HEK293 (cell line): ENCODE data around the gene PHKG1.

Source experiments
- CTCF ChIA-PET: fragments of 350-600 bp; formaldehyde crosslinking; extraction: SDS; loops from one replicate; lab custom pipeline; 2021; ENCODE audit warnings: antibody characterized with exemption; lab: Yijun Ruan, JAX
- POLR2A ChIA-PET: fragments of 300-600 bp; formaldehyde crosslinking; extraction: SDS; loops from one replicate; lab custom pipeline; 2020; ENCODE audit warnings: antibody characterized with exemption, inconsistent platforms; lab: Yijun Ruan, JAX
- H3K27ac ChIP-seq: fragments of 200-500 bp; sonication (Bioruptor generic); 2 replicates; pipeline ENCODE4 v1.5.1; 2014; ENCODE audit warnings: low read depth, low read length, control low read depth, inconsistent platforms; ENCODE audit errors: extremely low read depth
- H3K36me3 ChIP-seq, 2 experiments: fragments of 200-500 bp in 1 of 2; sonication (Bioruptor generic) in 1 of 2; 1 replicate in 1 of 2; 2 replicates in 1 of 2; pipeline ENCODE4 v1.5.1; 2014 to 2017; ENCODE audit warnings: inconsistent platforms in 2 of 2, low read length in 2 of 2; ENCODE audit not compliant: control insufficient read depth in 2 of 2, insufficient read depth in 1 of 2
- H3K4me1 ChIP-seq: fragments of 200-500 bp; sonication (Bioruptor generic); 2 replicates; pipeline ENCODE4 v1.5.1; 2014; ENCODE audit warnings: mild to moderate bottlenecking, low read length, inconsistent platforms; ENCODE audit not compliant: control insufficient read depth, insufficient read depth
- H3K4me3 ChIP-seq: 2 replicates; pipeline ENCODE4 v1.5.1; 2011; ENCODE audit warnings: low read depth, mild to moderate bottlenecking, control low read depth, low read length, moderate library complexity
- H3K9me3 ChIP-seq: fragments of 200-500 bp; sonication (Bioruptor generic); 2 replicates; pipeline ENCODE4 v1.5.1; 2014; ENCODE audit warnings: low read depth, low read length, inconsistent platforms; ENCODE audit not compliant: control insufficient read depth, insufficient read depth
- EGR2 ChIP-seq: fragments of 450-650 bp; formaldehyde crosslinking; IDR thresholded peaks from 2 replicates; pipeline ENCODE4 v1.5.1; 2016; ENCODE audit warnings: low read depth, missing biosample characterization, missing genetic modification characterization
- KLF1 ChIP-seq: fragments of 450-650 bp; formaldehyde crosslinking; IDR thresholded peaks from 2 replicates; pipeline ENCODE4 v1.5.1; 2016; ENCODE audit warnings: missing biosample characterization, missing genetic modification characterization
- KLF7 ChIP-seq: fragments of 450-650 bp; formaldehyde crosslinking; IDR thresholded peaks from 2 replicates; pipeline ENCODE4 v1.5.1; 2016; ENCODE audit warnings: missing biosample characterization, missing genetic modification characterization, borderline replicate concordance
- MZF1 ChIP-seq: fragments of 450-650 bp; formaldehyde crosslinking; IDR thresholded peaks from 2 replicates; pipeline ENCODE4 v1.5.1; 2017; ENCODE audit warnings: missing biosample characterization, missing genetic modification characterization, borderline replicate concordance
- YY2 ChIP-seq: fragments of 450-650 bp; formaldehyde crosslinking; IDR thresholded peaks from 2 replicates; pipeline ENCODE4 v1.5.1; 2016; ENCODE audit warnings: missing biosample characterization, missing genetic modification characterization
- ZBTB20 ChIP-seq: fragments of 450-650 bp; formaldehyde crosslinking; IDR thresholded peaks from 2 replicates; pipeline ENCODE4 v1.5.1; 2016; ENCODE audit warnings: missing biosample characterization, missing genetic modification characterization
- ZBTB44 ChIP-seq: fragments of 450-650 bp; IDR thresholded peaks from 2 replicates; pipeline ENCODE4 v1.5.1; 2018; ENCODE audit warnings: missing biosample characterization, mild to moderate bottlenecking, missing genetic modification characterization
- ZBTB7A ChIP-seq: fragments of 450-650 bp; formaldehyde crosslinking; IDR thresholded peaks from 2 replicates; pipeline ENCODE4 v1.5.1; 2016; ENCODE audit warnings: low read depth, missing biosample characterization, missing genetic modification characterization
- ZFP3 ChIP-seq: fragments of 450-650 bp; formaldehyde crosslinking; IDR thresholded peaks from 2 replicates; pipeline ENCODE4 v1.5.1; 2016; ENCODE audit warnings: low read depth, missing biosample characterization, missing genetic modification characterization
- ZNF10 ChIP-seq: fragments of 450-650 bp; formaldehyde crosslinking; IDR thresholded peaks from 2 replicates; pipeline ENCODE4 v1.5.1; 2017; ENCODE audit warnings: missing biosample characterization, missing genetic modification characterization
- ZNF114 ChIP-seq: fragments of 450-650 bp; formaldehyde crosslinking; IDR thresholded peaks from 2 replicates; pipeline ENCODE4 v1.5.0; 2017; ENCODE audit warnings: missing biosample characterization, missing genetic modification characterization
- ZNF146 ChIP-seq: fragments of 450-650 bp; formaldehyde crosslinking; IDR thresholded peaks from 2 replicates; pipeline ENCODE4 v1.5.1; 2016; ENCODE audit warnings: missing biosample characterization, missing genetic modification characterization
- ZNF2 ChIP-seq: fragments of 450-650 bp; formaldehyde crosslinking; IDR thresholded peaks from 2 replicates; pipeline ENCODE4 v1.5.1; 2016; ENCODE audit warnings: missing biosample characterization, missing genetic modification characterization
- ZNF280D ChIP-seq: fragments of 450-650 bp; formaldehyde crosslinking; IDR thresholded peaks from 2 replicates; pipeline ENCODE4 v1.5.1; 2016; ENCODE audit warnings: missing biosample characterization, missing genetic modification characterization
- ZNF433 ChIP-seq: fragments of 450-650 bp; formaldehyde crosslinking; IDR thresholded peaks from 2 replicates; pipeline ENCODE4 v1.5.1; 2016; ENCODE audit warnings: missing biosample characterization, missing genetic modification characterization, low read depth
- ZNF510 ChIP-seq: fragments of 450-650 bp; formaldehyde crosslinking; IDR thresholded peaks from 2 replicates; pipeline ENCODE4 v1.5.1; 2018; ENCODE audit warnings: mild to moderate bottlenecking, missing genetic modification characterization, missing biosample characterization; ENCODE audit not compliant: insufficient replicate concordance
- ZNF549 ChIP-seq: fragments of 450-650 bp; IDR thresholded peaks from 2 replicates; pipeline ENCODE4 v1.5.1; 2018; ENCODE audit warnings: missing biosample characterization, missing genetic modification characterization, mild to moderate bottlenecking, inconsistent platforms, moderate library complexity
- ZNF555 ChIP-seq: fragments of 450-650 bp; formaldehyde crosslinking; conservative IDR thresholded peaks from 2 replicates; pipeline ENCODE4 v1.5.1; 2017; ENCODE audit warnings: missing biosample characterization, mild to moderate bottlenecking, missing genetic modification characterization, inconsistent platforms
- ZNF558 ChIP-seq: fragments of 450-650 bp; formaldehyde crosslinking; IDR thresholded peaks from 2 replicates; pipeline ENCODE4 v1.5.1; 2016; ENCODE audit warnings: missing biosample characterization, missing genetic modification characterization
- ZNF571 ChIP-seq: fragments of 450-650 bp; formaldehyde crosslinking; IDR thresholded peaks from 2 replicates; pipeline ENCODE4 v1.5.0; 2017; ENCODE audit warnings: missing biosample characterization, missing genetic modification characterization
- ZNF664 ChIP-seq: fragments of 450-650 bp; formaldehyde crosslinking; IDR thresholded peaks from 2 replicates; pipeline ENCODE4 v1.5.1; 2016; ENCODE audit warnings: missing biosample characterization, missing genetic modification characterization
- ZNF776 ChIP-seq: fragments of 450-650 bp; formaldehyde crosslinking; IDR thresholded peaks from 2 replicates; pipeline ENCODE4 v1.5.0; 2017; ENCODE audit warnings: missing biosample characterization, missing genetic modification characterization, borderline replicate concordance
- ZNF785 ChIP-seq: fragments of 450-650 bp; formaldehyde crosslinking; IDR thresholded peaks from 2 replicates; pipeline ENCODE4 v1.5.1; 2016; ENCODE audit warnings: missing biosample characterization, missing genetic modification characterization
- ZNF830 ChIP-seq: fragments of 450-650 bp; IDR thresholded peaks from 2 replicates; pipeline ENCODE4 v1.5.0; 2018; ENCODE audit warnings: missing biosample characterization, missing genetic modification characterization, low read depth, mild to moderate bottlenecking, moderate library complexity

Gene PHKG1

GRCh38 chr7:56125831-56126230, 33.1 kb upstream of the PHKG1 start:
- CTCF ChIA-PET, result interaction anchor here (0.7 kb wide), 1 partner anchor 30 kb away, joined by 3 read pairs; no protein-coding TSS in a partner anchor
- Histone ChIP-seq H3K27ac (no peak overlapping the region), H3K4me1 (no peaks in the 10 kb centered on the region), H3K36me3 (no peaks in the 10 kb centered on the region), H3K9me3 (no peaks in the 10 kb centered on the region), H3K4me3 (no peak overlapping the region)
- POLR2A ChIA-PET, result no interaction called here
- TF ChIP-seq ZNF510 (tag by site-specific recombination) (no peak), ZNF555 (tag by site-specific recombination) (no peak), ZNF785 (tag by site-specific recombination) (no peak), ZFP3 (tag by site-specific recombination) (no peak), ZNF664 (no peak), ZNF280D (tag by site-specific recombination) (no peak), ZNF114 (tag by site-specific recombination) (no peak), ZNF558 (tag by site-specific recombination) (no peak), ZBTB44 (tag by site-specific recombination) (no peak), ZBTB20 (tag by site-specific recombination) (no peak), ZNF146 (no peak), ZNF433 (tag by site-specific recombination) (no peak), MZF1 (no peak), YY2 (tag by site-specific recombination) (no peak), KLF7 (tag by site-specific recombination) (no peak), ZNF830 (no peak), ZBTB7A (no peak), EGR2 (tag by site-specific recombination) (no peak), ZNF2 (tag by site-specific recombination) (no peak), KLF1 (tag by site-specific recombination) (no peak)

- H3K4me3 ChIP-seq, result no peak overlapping the region
- no peak overlapping the region for H3K27ac ChIP-seq
- ChIA-PET CTCF (no interaction called here), POLR2A (no interaction called here)
- no peak for TF ChIP-seq ZNF549
- TF ChIP-seq ZNF10, result no peak
- no peak for TF ChIP-seq ZNF571
- TF ChIP-seq ZNF776 (tag by site-specific recombination), result no peak
- H3K9me3 ChIP-seq, result no peaks in the 10 kb centered on the region
- no peaks in the 10 kb centered on the region for H3K4me1 ChIP-seq
- H3K36me3 ChIP-seq, result no peaks in the 10 kb centered on the region
Observed at GRCh38 chr7:56124981-56125380, 32.2 kb upstream of the PHKG1 start.
